H9 (cell line): ENCODE data around the gene PKP3. TPM values are rescaled to one million over a fixed set of nuclear protein-coding genes. Genes with fewer than 3 reads are reported as not detected.

ENCODE experiments used
- DNase-seq: peaks from one replicate; pipeline ENCODE4 v3.0.0-alpha.2; 2017
- H2AFZ ChIP-seq: one replicate; pipeline ENCODE4 v1.6.1; 2013; ENCODE audit warnings: mild to moderate bottlenecking, low read length, control low read depth, moderate library complexity
- H2AK5ac ChIP-seq: 2 replicates; pipeline ENCODE4 v1.6.1; 2013; ENCODE audit warnings: low read length, control low read depth, mixed read lengths; ENCODE audit not compliant: insufficient read length
- H2BK120ac ChIP-seq: one replicate; pipeline ENCODE4 v1.6.1; 2013; ENCODE audit warnings: low read depth, mild to moderate bottlenecking, low read length, control low read depth, inconsistent platforms; ENCODE audit not compliant: poor library complexity, severe bottlenecking
- H2BK12ac ChIP-seq: 2 replicates; pipeline ENCODE4 v1.6.1; 2013; ENCODE audit warnings: low read length, control low read depth, mixed read lengths, low read depth; ENCODE audit not compliant: insufficient read length
- H2BK15ac ChIP-seq: 2 replicates; pipeline ENCODE4 v1.6.1; 2013; ENCODE audit warnings: low read depth, low read length, control low read depth
- H2BK20ac ChIP-seq: one replicate; pipeline ENCODE4 v1.6.1; 2013; ENCODE audit warnings: low read depth, mild to moderate bottlenecking, low read length, control low read depth, inconsistent platforms; ENCODE audit not compliant: poor library complexity, severe bottlenecking
- H2BK5ac ChIP-seq: 2 replicates; pipeline ENCODE4 v1.6.1; 2013; ENCODE audit warnings: low read length, control low read depth, mixed read lengths; ENCODE audit not compliant: insufficient read length
- H3K14ac ChIP-seq: 2 replicates; pipeline ENCODE4 v1.6.1; 2013; ENCODE audit warnings: low read length, control low read depth; ENCODE audit not compliant: insufficient read depth
- H3K18ac ChIP-seq: 2 replicates; pipeline ENCODE4 v1.6.1; 2013; ENCODE audit warnings: low read depth, mild to moderate bottlenecking, mixed read lengths, low read length, control low read depth; ENCODE audit not compliant: insufficient read length
- H3K23ac ChIP-seq: 2 replicates; pipeline ENCODE4 v1.6.1; 2013; ENCODE audit warnings: low read length, control low read depth, mixed read lengths, low read depth; ENCODE audit not compliant: insufficient read length
- H3K23me2 ChIP-seq: 2 replicates; pipeline ENCODE4 v1.6.1; 2013; ENCODE audit warnings: low read depth, mild to moderate bottlenecking, mixed read lengths, low read length, control low read depth; ENCODE audit not compliant: insufficient read length, poor library complexity, severe bottlenecking
- H3K27ac ChIP-seq: 2 replicates; pipeline ENCODE4 v1.5.1; 2013; ENCODE audit warnings: low read length, control low read depth, mixed read lengths, low read depth; ENCODE audit not compliant: insufficient read length
- H3K27me3 ChIP-seq: 2 replicates; pipeline ENCODE4 v1.6.1; 2013; ENCODE audit warnings: low read length, control low read depth, inconsistent platforms; ENCODE audit not compliant: insufficient read depth
- H3K4ac ChIP-seq: 2 replicates; pipeline ENCODE4 v1.6.1; 2013; ENCODE audit warnings: low read depth, mild to moderate bottlenecking, control low read depth, inconsistent platforms, low read length, moderate library complexity
- H3K4me1 ChIP-seq: 2 replicates; pipeline ENCODE4 v1.6.1; 2013; ENCODE audit warnings: low read length, control low read depth, inconsistent platforms; ENCODE audit not compliant: insufficient read depth
- H3K4me2 ChIP-seq: 2 replicates; pipeline ENCODE4 v1.6.1; 2013; ENCODE audit warnings: low read length, control low read depth, mixed read lengths; ENCODE audit not compliant: insufficient read length, insufficient read depth
- H3K56ac ChIP-seq: 2 replicates; pipeline ENCODE4 v1.6.1; 2013; ENCODE audit warnings: low read depth, mild to moderate bottlenecking, mixed read lengths, low read length, control low read depth; ENCODE audit not compliant: insufficient read length
- H3K79me1 ChIP-seq: 2 replicates; pipeline ENCODE4 v1.6.1; 2013; ENCODE audit warnings: low read depth, mild to moderate bottlenecking, moderate library complexity, low read length, control low read depth, inconsistent platforms; ENCODE audit not compliant: insufficient read depth, poor library complexity, severe bottlenecking
- H3K79me2 ChIP-seq: 2 replicates; pipeline ENCODE4 v1.6.1; 2013; ENCODE audit warnings: low read length, control low read depth, inconsistent platforms; ENCODE audit not compliant: insufficient read depth
- H3K9ac ChIP-seq: 2 replicates; pipeline ENCODE4 v1.6.1; 2013; ENCODE audit warnings: low read length, control low read depth, mixed read lengths; ENCODE audit not compliant: insufficient read length; ENCODE audit errors: extremely low read depth
- H3K9me3 ChIP-seq: one replicate; pipeline ENCODE4 v1.6.1; 2013; ENCODE audit warnings: low read depth, low read length, inconsistent platforms; ENCODE audit not compliant: control insufficient read depth
- H3T11ph ChIP-seq: one replicate; pipeline ENCODE4 v1.6.1; 2013; ENCODE audit warnings: mild to moderate bottlenecking, low read length, control low read depth, inconsistent platforms
- H4K20me1 ChIP-seq: one replicate; pipeline ENCODE4 v1.6.1; 2013; ENCODE audit not compliant: control insufficient read depth, insufficient read length, insufficient read depth
- H4K5ac ChIP-seq: 2 replicates; pipeline ENCODE4 v1.6.1; 2013; ENCODE audit warnings: low read depth, mild to moderate bottlenecking, mixed read lengths, low read length, control low read depth; ENCODE audit not compliant: insufficient read length
- H4K8ac ChIP-seq: replicated peaks from 2 replicates; pipeline ENCODE4 v1.6.1; 2013; ENCODE audit warnings: low read length, control low read depth, mixed read lengths, low read depth; ENCODE audit not compliant: insufficient read length
- H4K91ac ChIP-seq: 2 replicates; pipeline ENCODE4 v1.6.1; 2013; ENCODE audit warnings: low read depth, mild to moderate bottlenecking, moderate library complexity, mixed read lengths, low read length, control low read depth; ENCODE audit not compliant: insufficient read length
- H3K27ac Mint-ChIP-seq, 3 experiments: 2 replicates in 2 of 3; 3 replicates in 1 of 3; pipeline ENCODE4 v1.8.0; 2020 to 2021; ENCODE audit warnings: mixed read lengths in 3 of 3, mild to moderate bottlenecking in 1 of 3, moderate library complexity in 1 of 3
- H3K27me3 Mint-ChIP-seq: 2 replicates; pipeline ENCODE4 v1.8.0; 2021; ENCODE audit warnings: low read depth, mild to moderate bottlenecking, moderate library complexity, mixed read lengths
- H3K36me3 Mint-ChIP-seq, 3 experiments: 2 replicates in 2 of 3; 3 replicates in 1 of 3; pipeline ENCODE4 v1.8.0; 2020 to 2021; ENCODE audit warnings: low read depth in 3 of 3, mixed read lengths in 3 of 3; ENCODE audit not compliant: insufficient read depth in 1 of 3
- H3K4me1 Mint-ChIP-seq, 2 experiments: 2 replicates each; pipeline ENCODE4 v1.8.0; 2020; ENCODE audit warnings: mixed read lengths in 2 of 2
- H3K4me3 Mint-ChIP-seq, 2 experiments: 2 replicates in 1 of 2; 3 replicates in 1 of 2; pipeline ENCODE4 v1.8.0; 2020 to 2021; ENCODE audit warnings: mild to moderate bottlenecking in 2 of 2, mixed read lengths in 2 of 2, moderate library complexity in 1 of 2
- H3K9me3 Mint-ChIP-seq, 2 experiments: 2 replicates in 1 of 2; 3 replicates in 1 of 2; pipeline ENCODE4 v1.8.0; 2020; ENCODE audit warnings: mild to moderate bottlenecking in 2 of 2, mixed read lengths in 2 of 2, moderate library complexity in 1 of 2
- CTCF ChIP-seq: fragments of 200-600 bp; sonication (generic); conservative IDR thresholded peaks from 3 replicates; pipeline ENCODE4 v1.8.0; 2021; ENCODE audit warnings: antibody characterized with exemption, mild to moderate bottlenecking
- whole genome bisulfite sequencing: extraction: QIAGEN DNeasy Blood & Tissue Kit; methylation state at CpG from one replicate; pipeline ENCODE4 v1.1.7; 2013; ENCODE audit warnings: missing lambda C conversion rate, low lambda C conversion rate, mixed read lengths; ENCODE audit not compliant: insufficient read length; ENCODE audit errors: extremely low coverage; 5-methylcytosine and 5-hydroxymethylcytosine counted together
- total RNA-seq: library from RNA; stranded (reverse); gene quantifications from 2 replicates; pipeline ENCODE4 v1.2.1, GENCODE V29; 2021

PKP3 gene
- total RNA-seq, 1 experiment from 2014 or later, result 41.7 TPM

GRCh38 chr11:344836-345578, 49.0 kb upstream of the PKP3 start:
- Histone ChIP-seq H2BK120ac (no peak overlapping the region), H2BK5ac (no peak overlapping the region), H3K4me2 (no peak overlapping the region), H3K14ac (no peak overlapping the region), H2AFZ (no peak overlapping the region), H3K4ac (no peak overlapping the region), H3K56ac (no peak overlapping the region), H2BK20ac (no peak overlapping the region), H4K20me1 (no peaks in the 10 kb centered on the region), H4K8ac (no peak overlapping the region), H3K27me3 (no peaks in the 10 kb centered on the region), H2AK5ac (no peak overlapping the region), H3K79me1 (no peaks in the 10 kb centered on the region), H2BK12ac (no peak overlapping the region), H3K18ac (no peak overlapping the region), H4K91ac (no peak overlapping the region), H2BK15ac (no peak overlapping the region), H3K27ac (no peak overlapping the region), H3K23ac (no peak overlapping the region), H4K5ac (no peak overlapping the region), H3K79me2 (no peaks in the 10 kb centered on the region; the same call in 1 of the 2 replicates), H3K9ac (no peak overlapping the region), H3K4me1 (no peaks in the 10 kb centered on the region; the same call in 1 of the 2 replicates), H3K9me3 (no peaks in the 10 kb centered on the region), H3T11ph (no peak overlapping the region), H3K23me2 (no peaks in the 10 kb centered on the region)
- no peaks in the 10 kb centered on the region for H3K27me3 Mint-ChIP-seq
- peak overlapping the region in 1 of 3 experiments; percentile 6; a peak in 1 of 7 replicates for H3K27ac Mint-ChIP-seq
- no peak for TF ChIP-seq CTCF
- H3K9me3 Mint-ChIP-seq, result peaks cover 0 to 2% of the 10 kb centered on the region in 2 experiments; a peak in 2 of 5 replicates
- no peak overlapping the region for H3K4me3 Mint-ChIP-seq
- no CpG with 5 or more reads among the region's 11 CpGs for WGBS
- H3K4me1 Mint-ChIP-seq, result peaks cover 23 to 25% of the 10 kb centered on the region in 2 experiments
- H3K36me3 Mint-ChIP-seq, result no peaks in the 10 kb centered on the region
- no peak for DNase-seq
